Measurements from ENCODE around the gene SLC12A7. TPM values are rescaled to one million over a fixed set of nuclear protein-coding genes. Genes with fewer than 3 reads are reported as not detected.

The SLC12A7 gene
- total RNA-seq, 1 experiment from 2014 or later = 30.8 TPM

- Histone ChIP-seq H3K9ac (ENCODE audit: extremely low read depth, insufficient read length, low read length) (no peak overlapping the region), H2AFZ (ENCODE audit: low read length) (no peak overlapping the region), H2BK120ac (ENCODE audit: low read depth, low read length, poor library complexity, severe bottlenecking) (no peak overlapping the region), H2BK5ac (ENCODE audit: insufficient read length, low read length) (no peak overlapping the region), H3K4ac (ENCODE audit: low read depth, low read length) (no peak overlapping the region), H3T11ph (ENCODE audit: low read length) (no peak overlapping the region), H3K14ac (ENCODE audit: insufficient read depth, low read length) (no peak overlapping the region), H3K27ac (ENCODE audit: insufficient read length, low read depth, low read length) (no peak overlapping the region), H2AK5ac (ENCODE audit: insufficient read length, low read length) (no peak overlapping the region), H3K23me2 (ENCODE audit: insufficient read length, low read depth, low read length, poor library complexity, severe bottlenecking) (no peaks in the 10 kb centered on the region), H4K8ac (replicated peaks; ENCODE audit: insufficient read length, low read depth, low read length) (no peak overlapping the region), H3K79me1 (ENCODE audit: insufficient read depth, low read depth, low read length, poor library complexity, severe bottlenecking) (no peaks in the 10 kb centered on the region), H3K9me3 (ENCODE audit: control insufficient read depth, low read depth, low read length) (peaks cover 8% of the 10 kb centered on the region), H3K56ac (ENCODE audit: insufficient read length, low read depth, low read length) (no peak overlapping the region), H2BK20ac (ENCODE audit: low read depth, low read length, poor library complexity, severe bottlenecking) (no peak overlapping the region), H2BK12ac (ENCODE audit: insufficient read length, low read depth, low read length) (no peak overlapping the region), H4K20me1 (ENCODE audit: control insufficient read depth, insufficient read depth, insufficient read length) (peaks cover 3% of the 10 kb centered on the region), H4K91ac (ENCODE audit: insufficient read length, low read depth, low read length) (no peak overlapping the region), H3K79me2 (ENCODE audit: insufficient read depth, low read length) (no peaks in the 10 kb centered on the region), H3K4me2 (ENCODE audit: insufficient read depth, insufficient read length, low read length) (no peak overlapping the region), H2BK15ac (ENCODE audit: low read depth, low read length) (no peak overlapping the region), H3K18ac (ENCODE audit: insufficient read length, low read depth, low read length) (no peak overlapping the region), H4K5ac (ENCODE audit: insufficient read length, low read depth, low read length) (no peak overlapping the region), H3K4me1 (ENCODE audit: insufficient read depth, low read length) (no peaks in the 10 kb centered on the region), H3K23ac (ENCODE audit: insufficient read length, low read depth, low read length) (no peak overlapping the region), H3K27me3 (ENCODE audit: insufficient read depth, low read length) (no peaks in the 10 kb centered on the region)
- peaks cover 66% of the 10 kb centered on the region in 2 experiments for H3K9me3 Mint-ChIP-seq
- H3K36me3 Mint-ChIP-seq (ENCODE audit: insufficient read depth in 1 of 3, low read depth in 3 of 3) = peaks cover 9 to 41% (median 17%) of the 10 kb centered on the region in 3 experiments; a peak in 6 of 7 replicates
- TF ChIP-seq CTCF (conservative IDR thresholded peaks at IDR 0.05) = no peak
- H3K4me3 Mint-ChIP-seq = no peak overlapping the region; a peak in 1 of 5 replicates
- peaks cover 10% of the 10 kb centered on the region for H3K27me3 Mint-ChIP-seq (ENCODE audit: low read depth)
- H3K4me1 Mint-ChIP-seq = peaks cover 5 to 6% of the 10 kb centered on the region in 2 experiments; a peak in 3 of 4 replicates
- 100% methylated on average over 12 of the region's 15 CpGs for WGBS (ENCODE audit: extremely low coverage, insufficient read length, low lambda C conversion rate)
- H3K27ac Mint-ChIP-seq = no peak overlapping the region; a peak in 1 of 7 replicates
- DNase-seq = no peak
These were observed 70.4 kb downstream of the SLC12A7 start for GRCh38 chr5:1041225-1042143.

Data from H9 (cell line).